Activated T-cell treated with anti-CD3 and anti-CD28 coated beads for 24 hours (primary cell): ENCODE results near the gene BCL6.
"Not testable (repeated sequence)": the region's sequence is repeated elsewhere in the genome, so short reads cannot be mapped to it uniquely, and the experiment has no call there.

Experiments
- DNase-seq: peaks from one replicate; pipeline ENCODE4 v3.0.0-alpha.2; 2020; ENCODE audit warnings: low read depth

Gene BCL6

GRCh38 chr3:187713504-187713903 lies 31.8 kb downstream of the BCL6 start:
- no peak for DNase-seq

DNA sequence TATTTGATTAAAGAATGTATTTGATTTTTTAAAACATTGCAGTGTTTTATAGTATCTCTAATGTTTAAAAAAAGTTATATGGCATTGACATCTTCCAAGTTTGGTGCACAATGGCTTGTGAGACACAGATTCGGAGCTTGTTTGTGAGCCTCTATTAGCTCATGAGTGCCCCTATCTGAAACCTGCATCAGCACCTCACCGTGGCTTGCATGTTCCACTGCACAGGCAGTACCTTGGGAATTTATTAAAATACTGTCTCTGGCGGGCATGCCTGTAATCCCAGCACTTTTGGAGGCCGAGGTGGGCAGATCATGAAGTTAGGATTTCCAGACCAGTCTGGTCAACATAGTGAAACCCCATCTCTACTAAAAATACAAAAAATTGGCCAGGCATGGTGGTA lies 36.1 kb downstream of the BCL6 start:
- no peak for DNase-seq

GRCh38 chr3:187708696-187709095 lies 36.6 kb downstream of the BCL6 start:
- no peak for DNase-seq

DNA sequence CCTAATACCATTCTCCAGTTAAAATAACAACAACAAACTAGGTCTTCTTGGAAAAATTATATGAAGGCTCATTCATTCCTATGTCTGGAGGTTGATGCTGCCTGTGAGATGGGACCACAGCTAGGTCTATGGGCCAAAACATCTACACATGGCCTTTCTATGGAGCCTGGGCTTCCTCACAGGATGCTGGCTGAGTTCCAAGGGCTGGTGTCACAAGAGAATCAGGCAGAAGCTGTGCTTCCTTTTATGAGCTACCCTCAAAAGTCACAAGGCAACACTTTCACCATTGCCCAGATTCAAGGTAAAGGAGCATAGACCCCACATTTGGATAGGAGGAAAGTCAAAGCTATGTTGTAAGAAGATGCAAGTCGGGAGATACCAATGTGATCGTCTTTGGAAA lies 38.3 kb downstream of the BCL6 start:
- no peak for DNase-seq

GRCh38 chr3:187705164-187705563 lies 40.1 kb downstream of the BCL6 start:
- no peak for DNase-seq

DNA sequence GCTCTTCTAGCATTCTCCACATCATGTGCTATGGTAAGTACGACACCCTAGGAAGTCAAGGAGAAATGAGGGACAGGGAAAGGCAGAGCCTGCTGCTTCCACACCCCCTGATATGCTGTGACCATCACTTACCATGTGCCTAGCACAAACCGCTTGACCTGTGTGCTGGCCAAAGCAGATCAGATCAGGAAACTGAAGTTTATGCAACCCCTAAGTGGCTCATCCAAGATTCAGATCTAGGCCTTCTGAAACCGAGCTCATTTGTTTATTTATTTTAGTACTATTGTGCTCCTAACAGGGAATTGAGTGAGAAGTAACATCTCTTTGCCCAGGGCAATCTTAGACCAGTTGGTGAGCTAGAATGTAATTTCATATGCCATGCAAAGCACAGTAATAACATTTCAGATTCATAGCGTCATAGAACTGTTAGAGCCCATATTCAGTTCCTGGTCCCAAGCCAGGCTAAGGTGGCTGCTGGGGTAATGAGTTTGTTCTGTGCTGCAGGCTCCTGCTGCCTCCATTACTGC lies 42.7 kb downstream of the BCL6 start, which contains the start of gene RTP2:
Gene RTP2 (minus strand): TSS at position 51 of the 527 bp plus-strand sequence. CDS start 429 bp downstream, outside the sequence.
- DNase-seq = no peak

GRCh38 chr3:187700249-187700648 lies 45.0 kb downstream of the BCL6 start:
- no peak for DNase-seq

DNA sequence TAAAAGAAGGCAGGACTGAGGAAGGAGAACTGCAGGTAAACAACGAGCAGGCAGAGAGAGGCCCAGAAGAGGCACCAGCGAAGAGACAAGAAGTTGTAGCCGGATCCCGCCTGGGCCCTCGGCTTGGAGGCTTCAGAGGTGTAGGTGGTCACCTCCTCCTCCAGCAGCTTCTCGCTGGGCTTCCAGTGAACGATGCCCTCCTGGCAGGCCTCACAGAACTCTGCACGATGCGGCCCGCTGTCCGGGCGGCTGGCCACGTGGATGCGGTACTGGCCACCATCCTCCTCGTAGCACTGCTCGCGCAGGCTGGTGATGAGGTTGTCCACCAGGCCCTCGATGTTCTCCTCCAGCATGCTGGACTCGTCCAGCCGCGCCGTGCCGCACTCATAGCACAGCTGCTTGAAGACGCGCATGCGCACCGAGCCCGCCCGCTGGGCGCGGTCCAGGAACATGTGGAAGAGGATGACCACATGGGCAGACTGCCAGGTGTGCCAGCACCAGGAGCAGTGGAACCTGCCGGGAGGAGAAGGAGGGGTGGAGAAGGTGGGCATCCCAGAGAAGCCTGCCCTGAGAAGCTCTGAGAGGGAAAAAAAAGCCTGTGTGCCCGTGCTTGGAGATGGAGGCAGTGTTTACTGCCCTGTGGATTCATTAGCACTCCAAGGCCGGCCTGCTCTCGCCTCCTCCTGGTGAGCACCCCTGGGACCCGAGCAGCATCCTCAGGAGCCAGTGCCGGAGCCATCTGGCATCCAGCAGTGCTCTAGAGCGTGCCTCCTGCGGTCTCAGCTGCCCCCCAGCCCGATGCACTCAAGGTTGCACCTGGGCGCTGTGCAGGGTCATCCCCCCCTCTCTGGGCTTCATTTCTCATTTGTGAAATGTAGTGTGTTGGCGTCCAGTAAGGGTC lies 46.5 kb downstream of the BCL6 start:
- no peak for DNase-seq

GRCh38 chr3:187696021-187696420 lies 49.2 kb downstream of the BCL6 start:
- no peak for DNase-seq

- no peak for DNase-seq
These were observed 49.8 kb downstream of the BCL6 start for GRCh38 chr3:187695449-187695848.

- no peak for DNase-seq
These were observed 50.5 kb downstream of the BCL6 start for GRCh38 chr3:187694801-187695200.

- no peak for DNase-seq
These were observed 51.8 kb downstream of the BCL6 start for GRCh38 chr3:187693431-187693830.

- no peak for DNase-seq
These were observed 55.3 kb downstream of the BCL6 start for GRCh38 chr3:187689984-187690383.

- no peak for DNase-seq
These were observed 58.5 kb downstream of the BCL6 start for GRCh38 chr3:187686621-187687273.

GRCh38 chr3:187685948-187686347 lies 59.3 kb downstream of the BCL6 start:
- no peak for DNase-seq

DNA sequence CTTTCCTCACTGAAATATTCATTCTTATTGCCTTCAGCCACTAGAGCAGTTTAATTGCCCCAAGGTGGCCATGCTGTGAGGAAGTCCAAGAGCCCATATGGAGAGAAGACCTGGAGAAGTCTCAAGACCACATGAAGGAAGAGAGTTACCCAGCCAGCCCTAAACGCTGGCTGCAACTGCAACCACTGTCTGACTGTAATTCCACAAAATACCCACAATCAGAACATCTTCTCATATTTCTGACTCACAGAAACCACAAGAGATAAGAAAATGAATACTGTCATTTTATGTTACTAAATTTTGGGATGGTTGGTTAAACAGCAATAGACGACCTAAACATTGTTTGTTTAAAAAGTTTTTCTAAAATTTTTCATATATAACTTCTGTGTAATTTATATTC lies 60.4 kb downstream of the BCL6 start:
- DNase-seq = no peak

DNA sequence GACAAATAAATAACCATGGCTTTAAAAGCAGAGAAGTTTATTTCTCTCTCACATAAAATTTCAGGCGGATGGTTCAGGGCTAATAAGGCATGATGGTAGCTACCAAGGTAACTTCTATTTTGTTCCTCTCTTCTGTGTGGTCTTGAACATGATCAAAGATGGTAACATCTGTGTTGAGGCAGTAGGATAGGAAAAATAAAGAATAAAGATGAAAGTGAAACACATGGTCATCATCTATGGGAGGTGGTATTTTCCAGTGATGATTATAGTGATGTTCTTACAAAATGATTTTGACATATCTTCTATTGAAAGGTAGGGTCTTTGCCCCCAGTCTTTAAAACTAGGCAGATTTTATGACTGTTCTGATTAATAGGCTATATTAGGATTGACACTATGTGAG lies 60.8 kb downstream of the BCL6 start:
- no peak for DNase-seq

- DNase-seq = not testable (repeated sequence)
These were observed 63.5 kb downstream of the BCL6 start for GRCh38 chr3:187681756-187682155.

DNA sequence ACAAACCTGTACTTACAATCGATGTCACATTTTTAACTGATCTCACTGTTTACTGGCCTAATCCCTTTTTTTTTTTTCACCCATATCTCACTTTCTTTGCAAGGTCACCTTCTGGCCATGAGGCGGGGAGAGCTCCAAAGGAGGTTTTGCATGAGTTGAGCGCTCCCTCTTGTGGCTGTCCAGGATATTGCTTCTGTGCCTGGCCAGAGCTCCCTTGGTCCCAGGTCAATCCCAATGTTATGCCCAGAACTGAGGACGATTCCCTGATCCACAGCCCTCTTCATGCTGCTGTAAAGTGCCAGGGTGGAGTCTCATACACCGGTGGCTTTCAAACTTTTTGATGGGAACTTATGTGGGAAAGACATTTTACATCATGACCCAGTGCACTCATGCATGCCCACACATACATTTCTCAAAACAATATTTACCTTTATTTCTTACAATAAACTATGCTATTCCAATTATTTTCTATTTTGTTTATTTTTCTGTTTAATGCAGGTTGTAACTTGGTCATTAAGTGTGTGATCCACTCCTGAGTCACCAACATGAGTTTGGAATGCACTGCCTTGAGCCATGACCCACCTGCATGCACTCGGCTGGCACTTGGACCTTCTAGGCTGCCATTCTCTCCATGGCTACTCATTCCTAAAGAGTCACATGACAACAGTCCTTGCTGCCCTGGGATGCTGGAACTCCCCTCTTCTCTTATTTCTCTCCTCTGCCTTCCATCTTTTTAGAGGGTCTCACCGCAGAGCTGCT lies 65.5 kb downstream of the BCL6 start:
- DNase-seq = peak; percentile 51

GRCh38 chr3:187678726-187679268 lies 66.5 kb downstream of the BCL6 start:
- DNase-seq = peak; percentile 9

DNA sequence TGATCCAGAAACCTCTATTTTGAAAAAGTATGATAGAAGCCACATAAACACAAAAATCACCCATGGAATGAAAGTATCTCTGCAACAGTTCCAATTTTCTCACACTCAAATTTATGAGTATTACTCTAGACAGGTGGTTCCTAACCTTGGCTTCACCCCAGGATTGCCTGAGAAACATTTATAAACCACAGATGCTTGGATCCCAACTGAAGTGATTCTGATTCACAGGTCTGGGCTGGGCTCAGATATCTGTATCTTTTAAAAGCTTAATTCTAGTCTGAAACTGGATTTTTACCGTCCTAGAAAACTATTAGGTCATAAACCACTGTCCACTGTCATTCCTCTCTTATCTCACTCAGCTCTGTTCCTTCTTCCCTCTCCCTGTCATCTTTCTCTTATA lies 67.7 kb downstream of the BCL6 start:
- no peak for DNase-seq

GRCh38 chr3:187673012-187673411 lies 72.3 kb downstream of the BCL6 start:
- no peak for DNase-seq
